ENCODE data around the gene SNHG17. TPM values are rescaled to one million over a fixed set of nuclear protein-coding genes. Genes with fewer than 3 reads are reported as not detected.

SNHG17 gene
- total RNA-seq, result 10 to 100 TPM; 36.7 to 45.9 TPM
- polyA plus RNA-seq (2013, experiment 1 of 2), result 76.2 TPM
- 60.8 TPM for polyA plus RNA-seq (2013, experiment 2 of 2)
- long read RNA-seq, experiment 1, partial matches to known transcripts, result 0 of 20 reads
- long read RNA-seq, experiment 1, other reads (novel, unspliced or antisense), result 19 of 20 reads
- long read RNA-seq, experiment 2, partial matches to known transcripts, result 0 of 6 reads
- long read RNA-seq, experiment 2, other reads (novel, unspliced or antisense), result 6 of 6 reads
- long read RNA-seq, experiment 3, partial matches to known transcripts, result 3 of 24 reads
- long read RNA-seq, experiment 3, other reads (novel, unspliced or antisense), result 20 of 24 reads
- long read RNA-seq, experiment 4, partial matches to known transcripts, result 1 of 49 reads
- long read RNA-seq, experiment 4, other reads (novel, unspliced or antisense), result 47 of 49 reads

GRCh38 chr20:38434770-38435554 lies at the start of gene SNHG17:
SNHG17 (minus strand) TSS chr20:38435328.
- 0 to 1% methylated on average over 41 to 65 of the region's 65 CpGs for WGBS, 2 experiments (ENCODE audit: insufficient coverage in 1 of 2, insufficient read length in 1 of 2)
- peak within 1 kb of the TSS; percentile 97 for H3K4me3 Mint-ChIP-seq
- Histone ChIP-seq H3K9me3 (ENCODE audit: control insufficient read depth, low read length) (no peaks in the 10 kb centered on the region), H3K27me3 (ENCODE audit: control insufficient read depth, insufficient read depth, low read length, poor library complexity, severe bottlenecking) (no peaks in the 10 kb centered on the region), H3K4me3 (ENCODE audit: low read length) (peak within 1 kb of the TSS; percentile 94), H3K4me1 (ENCODE audit: control insufficient read depth, insufficient read depth, low read length) (no peaks in the 10 kb centered on the region), H3K36me3 (ENCODE audit: control insufficient read depth, insufficient read depth, low read length) (peaks cover 38% of the 10 kb centered on the region), H3K9ac (ENCODE audit: extremely low read depth, low read length, poor library complexity, severe bottlenecking) (peak within 1 kb of the TSS; percentile 96), H3K27ac (ENCODE audit: low read depth, low read length) (peak within 1 kb of the TSS; percentile 91)
- peak within 1 kb of the TSS; percentile 97 for H3K27ac Mint-ChIP-seq
- peaks cover 44% of the 10 kb centered on the region for H3K36me3 Mint-ChIP-seq (ENCODE audit: low read depth)
- DNase-seq, result peak; percentile 95
- peaks cover 20% of the 10 kb centered on the region for H3K4me1 Mint-ChIP-seq
- H3K27me3 Mint-ChIP-seq (ENCODE audit: insufficient read depth), result peaks cover 4% of the 10 kb centered on the region
- no peaks in the 10 kb centered on the region for H3K9me3 Mint-ChIP-seq
- TF ChIP-seq, protein P1, sequence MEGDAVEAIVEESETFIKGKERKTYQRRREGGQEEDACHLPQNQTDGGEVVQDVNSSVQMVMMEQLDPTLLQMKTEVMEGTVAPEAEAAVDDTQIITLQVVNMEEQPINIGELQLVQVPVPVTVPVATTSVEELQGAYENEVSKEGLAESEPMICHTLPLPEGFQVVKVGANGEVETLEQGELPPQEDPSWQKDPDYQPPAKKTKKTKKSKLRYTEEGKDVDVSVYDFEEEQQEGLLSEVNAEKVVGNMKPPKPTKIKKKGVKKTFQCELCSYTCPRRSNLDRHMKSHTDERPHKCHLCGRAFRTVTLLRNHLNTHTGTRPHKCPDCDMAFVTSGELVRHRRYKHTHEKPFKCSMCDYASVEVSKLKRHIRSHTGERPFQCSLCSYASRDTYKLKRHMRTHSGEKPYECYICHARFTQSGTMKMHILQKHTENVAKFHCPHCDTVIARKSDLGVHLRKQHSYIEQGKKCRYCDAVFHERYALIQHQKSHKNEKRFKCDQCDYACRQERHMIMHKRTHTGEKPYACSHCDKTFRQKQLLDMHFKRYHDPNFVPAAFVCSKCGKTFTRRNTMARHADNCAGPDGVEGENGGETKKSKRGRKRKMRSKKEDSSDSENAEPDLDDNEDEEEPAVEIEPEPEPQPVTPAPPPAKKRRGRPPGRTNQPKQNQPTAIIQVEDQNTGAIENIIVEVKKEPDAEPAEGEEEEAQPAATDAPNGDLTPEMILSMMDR (conservative IDR thresholded peaks at IDR 0.05), result peak; percentile 99

DNA sequence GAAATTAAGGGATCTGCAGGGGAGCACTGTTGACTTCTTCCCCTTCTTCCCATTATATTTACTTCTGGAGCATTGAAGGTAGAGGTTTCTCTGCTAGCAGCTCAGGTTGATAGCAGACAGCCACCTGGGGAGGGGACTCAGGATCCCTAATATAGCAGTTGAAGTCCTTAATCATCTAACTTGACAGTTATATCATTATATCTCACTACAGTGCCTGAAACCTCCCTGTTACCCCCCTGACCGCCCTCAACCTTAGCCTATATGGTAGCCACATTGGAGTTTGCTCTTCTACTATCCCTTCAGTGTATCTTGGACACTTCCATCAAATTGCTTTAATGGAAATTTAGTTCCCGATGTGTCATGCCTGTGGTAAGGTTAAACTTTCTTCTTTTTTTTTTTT lies 44.5 kb upstream of the SNHG17 start:
- Histone ChIP-seq H3K4me3 (ENCODE audit: low read length) (no peak overlapping the region), H3K27me3 (ENCODE audit: control insufficient read depth, insufficient read depth, low read length, poor library complexity, severe bottlenecking) (no peaks in the 10 kb centered on the region), H3K9ac (ENCODE audit: extremely low read depth, low read length, poor library complexity, severe bottlenecking) (no peak overlapping the region), H3K4me1 (ENCODE audit: control insufficient read depth, insufficient read depth, low read length) (no peaks in the 10 kb centered on the region), H3K36me3 (ENCODE audit: control insufficient read depth, insufficient read depth, low read length) (peaks cover 22% of the 10 kb centered on the region), H3K9me3 (ENCODE audit: control insufficient read depth, low read length) (no peaks in the 10 kb centered on the region), H3K27ac (ENCODE audit: low read depth, low read length) (no peak overlapping the region)
- 90 to 96% methylated on average over 1 to 2 of the region's 2 CpGs for WGBS, 2 experiments (ENCODE audit: insufficient coverage in 1 of 2, insufficient read length in 1 of 2)
- TF ChIP-seq, protein P1 (conservative IDR thresholded peaks at IDR 0.05), result no peak
- no peak for DNase-seq
- Mint-ChIP-seq H3K4me3 (no peak overlapping the region), H3K4me1 (peaks cover 14% of the 10 kb centered on the region), H3K27me3 (ENCODE audit: insufficient read depth) (no peaks in the 10 kb centered on the region), H3K9me3 (no peaks in the 10 kb centered on the region), H3K27ac (no peak overlapping the region), H3K36me3 (ENCODE audit: low read depth) (peaks cover 18% of the 10 kb centered on the region)

DNA sequence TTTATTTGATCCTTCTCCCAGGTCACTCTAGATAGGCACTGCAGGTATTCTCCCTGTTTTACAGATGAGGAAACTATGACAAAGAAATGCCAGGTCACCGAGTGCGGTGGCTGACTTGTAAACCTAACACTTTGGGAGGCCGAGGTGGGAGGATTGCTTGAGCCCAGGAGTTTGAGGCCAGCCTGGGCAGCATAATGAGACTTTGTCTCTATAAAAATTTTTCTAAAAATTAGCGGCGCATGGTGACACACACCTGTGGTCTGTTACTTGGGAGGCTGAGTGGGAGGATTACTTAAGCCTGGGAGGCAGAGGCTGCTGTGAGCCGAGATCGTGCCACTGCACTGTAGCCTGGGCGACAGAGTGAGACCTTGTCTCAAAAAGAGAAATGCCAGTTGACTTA lies 42.6 kb upstream of the SNHG17 start:
- H3K9me3 ChIP-seq (ENCODE audit: control insufficient read depth, low read length), result no peaks in the 10 kb centered on the region
- peaks cover 5% of the 10 kb centered on the region for H3K4me1 ChIP-seq (ENCODE audit: control insufficient read depth, insufficient read depth, low read length)
- WGBS, 2 experiments (ENCODE audit: insufficient coverage in 1 of 2, insufficient read length in 1 of 2), result 94 to 96% methylated on average over 8 of the region's 8 CpGs
- peaks cover 12% of the 10 kb centered on the region for H3K36me3 ChIP-seq (ENCODE audit: control insufficient read depth, insufficient read depth, low read length)
- H3K9ac ChIP-seq (ENCODE audit: extremely low read depth, low read length, poor library complexity, severe bottlenecking), result no peak overlapping the region
- no peak overlapping the region for H3K4me3 ChIP-seq (ENCODE audit: low read length)
- Mint-ChIP-seq H3K36me3 (ENCODE audit: low read depth) (peaks cover 15% of the 10 kb centered on the region), H3K4me3 (no peak overlapping the region), H3K4me1 (peaks cover 19% of the 10 kb centered on the region), H3K9me3 (no peaks in the 10 kb centered on the region), H3K27me3 (ENCODE audit: insufficient read depth) (no peaks in the 10 kb centered on the region), H3K27ac (no peak overlapping the region)
- no peaks in the 10 kb centered on the region for H3K27me3 ChIP-seq (ENCODE audit: control insufficient read depth, insufficient read depth, low read length, poor library complexity, severe bottlenecking)
- DNase-seq, result no peak
- H3K27ac ChIP-seq (ENCODE audit: low read depth, low read length), result no peak overlapping the region
- TF ChIP-seq, protein P1 (conservative IDR thresholded peaks at IDR 0.05), result no peak

All from endodermal cell (in vitro differentiated cells).